GM21619 (cell line): ENCODE measurements around the gene LUM.

Experiments used
- ATAC-seq: cut with Tn5 transposase; IDR thresholded peaks from one replicate; pipeline ENCODE4 v1.9.1; 2021; ENCODE audit not compliant: unreplicated experiment

The LUM gene

DNA sequence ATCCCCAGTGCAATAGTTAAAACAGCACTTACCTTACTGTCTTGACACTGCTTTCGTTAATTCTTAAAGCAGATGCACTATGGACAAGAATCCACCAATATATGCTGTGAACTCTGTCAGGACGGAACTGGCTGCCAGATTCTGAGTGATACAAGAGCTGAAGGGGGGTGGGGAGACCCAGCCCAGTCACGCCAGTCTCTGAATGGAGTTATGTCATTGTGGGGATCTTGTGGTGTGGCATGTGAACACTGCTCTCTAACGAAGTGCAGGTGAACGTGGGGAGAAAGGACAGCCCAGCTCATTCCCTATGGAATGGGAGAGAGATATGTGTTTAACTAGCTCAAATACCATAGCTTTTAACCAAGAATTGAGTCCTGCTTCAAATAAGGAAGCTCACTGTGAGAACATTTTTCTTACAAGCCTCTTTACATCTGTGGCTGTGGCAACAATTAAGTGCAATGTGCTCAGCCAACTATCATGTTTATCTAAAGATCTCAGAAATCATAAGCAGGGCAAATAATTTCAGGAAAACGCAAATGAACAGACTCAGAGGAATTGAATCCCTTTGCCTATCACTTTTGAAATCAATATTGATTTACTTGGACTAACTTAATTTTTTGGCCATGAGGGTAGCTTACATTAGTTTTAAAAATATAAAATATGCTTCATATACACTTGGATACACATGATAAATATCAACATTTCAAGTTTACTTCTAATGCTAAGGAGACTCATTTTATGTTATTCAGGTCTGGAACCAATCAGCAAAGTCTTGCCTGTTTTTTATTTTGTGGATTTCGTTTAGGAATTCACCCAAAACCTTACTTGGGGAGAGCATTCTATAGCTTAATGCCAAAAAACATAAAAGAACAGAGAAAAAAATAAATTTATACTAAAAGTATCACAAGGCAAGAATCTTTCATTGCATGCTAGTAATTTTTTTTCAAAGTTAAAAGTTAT, at the start of gene LUM:
Gene LUM (minus strand): TSS at position 129 of the 960 bp plus-strand sequence. CDS start 2,515 bp downstream, outside the sequence.
- no peak for ATAC-seq

- ATAC-seq, result no peak
Observed at GRCh38 chr12:91161009-91161408, 49.7 kb upstream of the LUM start.

GRCh38 chr12:91155990-91156389, 44.7 kb upstream of the LUM start:
- ATAC-seq, result no peak

DNA sequence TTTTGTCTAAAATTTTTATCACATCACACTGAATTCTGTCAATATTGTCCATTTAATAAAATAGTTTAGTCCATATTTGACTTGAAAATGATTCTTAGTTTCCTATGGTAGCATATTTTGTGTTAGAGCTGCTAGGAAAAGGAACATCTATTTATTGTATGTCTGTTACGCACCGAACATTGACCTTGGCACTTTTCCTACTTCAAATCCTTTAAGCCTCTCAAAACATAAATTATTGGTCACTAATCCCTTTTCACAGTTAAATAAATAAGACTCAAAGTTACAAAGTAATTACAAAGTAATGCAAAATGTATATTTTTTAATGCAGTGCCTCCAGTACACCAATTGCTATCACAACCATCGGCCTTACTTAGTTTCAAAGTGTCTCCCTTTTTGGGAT, 42.8 kb upstream of the LUM start:
- no peak for ATAC-seq

DNA sequence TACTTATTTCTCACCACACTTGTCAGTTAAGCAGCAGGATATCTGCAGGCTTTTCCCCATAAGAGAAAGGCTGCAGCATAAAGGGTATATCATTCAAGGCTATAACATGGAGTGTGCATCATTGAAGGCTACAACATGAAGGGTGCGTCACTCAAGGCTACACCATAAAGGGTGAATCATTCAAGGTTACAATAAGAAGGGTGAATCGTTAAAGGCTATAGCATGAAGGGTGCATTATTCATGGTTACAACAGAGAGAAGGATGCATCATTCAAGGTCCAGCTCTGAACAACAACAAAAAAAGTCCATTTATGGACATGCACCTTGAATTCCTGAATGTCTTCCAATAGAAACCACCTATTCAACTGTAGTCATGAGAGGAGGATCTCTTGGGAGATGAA, 32.8 kb upstream of the LUM start:
- ATAC-seq, result no peak

DNA sequence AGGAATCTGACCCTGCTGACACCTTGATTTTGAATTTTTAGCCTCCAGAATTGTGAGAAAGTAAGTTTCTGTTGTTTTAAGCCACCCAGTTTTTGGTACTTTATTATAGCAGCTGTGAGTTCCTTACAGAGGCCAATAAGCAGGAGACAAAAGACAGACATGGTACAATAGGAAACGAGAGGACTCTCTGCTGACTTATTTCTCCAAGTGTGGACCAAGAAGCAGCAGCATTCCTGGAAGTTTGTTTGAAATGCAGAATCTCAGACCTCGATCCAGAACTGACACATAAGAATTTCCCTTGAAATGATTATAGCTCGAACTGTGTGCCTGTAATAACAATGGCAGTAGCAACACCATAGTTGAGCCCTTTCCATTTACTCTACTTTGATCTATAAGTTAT, 31.9 kb upstream of the LUM start:
- no peak for ATAC-seq

- no peak for ATAC-seq
Observed at GRCh38 chr12:91142221-91142631, 30.9 kb upstream of the LUM start.

GRCh38 chr12:91140026-91140931, 29.0 kb upstream of the LUM start:
- ATAC-seq, result no peak

- ATAC-seq, result no peak
Observed at GRCh38 chr12:91139286-91139685, 28.0 kb upstream of the LUM start.

GRCh38 chr12:91138337-91138920, 27.1 kb upstream of the LUM start:
- ATAC-seq, result no peak

DNA sequence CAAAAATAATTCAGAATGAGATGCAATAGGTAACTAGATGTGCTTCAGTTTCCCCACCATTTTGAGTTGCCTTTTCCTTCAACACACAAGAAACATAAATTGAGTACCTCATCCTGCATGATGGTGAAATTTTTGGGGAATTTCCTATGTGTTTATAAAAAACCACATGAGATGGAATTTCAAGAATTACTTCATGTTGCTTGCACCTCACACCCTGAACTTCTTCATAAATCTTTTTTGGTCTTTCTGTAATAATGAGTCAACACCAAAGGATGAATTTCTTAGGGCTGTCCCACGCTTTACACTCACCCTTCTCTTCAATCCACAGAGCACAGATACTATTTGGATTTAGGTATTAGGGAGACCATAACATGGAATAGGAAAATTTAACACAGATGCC, 22.6 kb upstream of the LUM start:
- no peak for ATAC-seq

DNA sequence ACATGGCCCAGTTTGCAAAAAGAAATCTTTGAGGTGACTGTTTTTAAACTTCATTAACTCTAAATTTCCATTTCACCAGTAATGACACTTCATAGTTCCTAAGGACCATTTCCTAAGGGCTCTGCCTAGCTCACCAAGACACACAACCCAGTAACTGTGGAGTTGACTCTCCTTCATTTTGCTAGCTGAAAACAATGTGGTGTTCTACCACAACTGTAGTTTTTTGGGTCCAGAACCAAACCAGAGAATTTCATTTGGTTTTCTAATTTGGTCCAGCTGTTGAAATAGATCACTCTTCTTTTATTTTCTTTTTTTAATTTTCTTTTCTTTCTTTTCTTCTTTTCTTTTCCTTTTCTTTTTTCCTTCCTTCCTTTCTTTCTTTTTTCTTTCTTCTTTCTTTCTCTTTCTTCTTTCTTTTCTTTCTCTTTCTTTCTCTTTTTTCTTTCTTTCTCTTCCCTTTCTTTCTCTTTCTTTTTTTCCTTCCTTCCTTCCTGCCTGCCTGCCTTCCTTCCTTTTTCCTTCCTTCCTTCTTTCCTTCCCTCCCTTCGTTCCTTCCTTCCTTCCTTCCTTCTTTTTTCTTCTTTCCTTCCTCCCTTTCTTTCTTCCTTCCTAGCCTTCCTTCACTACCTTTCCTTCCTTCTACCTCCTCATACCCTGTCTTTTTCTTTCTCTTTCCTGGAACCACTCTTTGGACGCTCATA, 18.5 kb upstream of the LUM start:
- no peak for ATAC-seq

DNA sequence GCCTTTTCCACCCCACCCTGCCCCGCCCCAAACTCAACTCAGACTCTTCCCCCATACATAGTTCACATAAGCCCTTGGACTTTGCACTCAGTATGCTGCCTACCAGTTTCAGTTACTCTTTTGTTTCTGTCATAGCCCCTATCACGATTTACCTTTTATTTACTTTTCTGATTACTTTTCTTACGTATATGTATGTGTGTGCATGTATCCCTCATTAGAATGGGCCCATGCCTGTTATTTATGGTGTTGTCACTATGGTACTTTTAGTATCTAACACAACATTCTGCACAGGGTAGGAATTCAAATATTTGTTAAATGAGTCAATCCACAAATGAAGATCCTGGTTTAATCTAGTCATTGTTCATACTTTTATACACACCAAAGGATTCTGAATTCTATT, 16.5 kb upstream of the LUM start:
- ATAC-seq, result no peak

DNA sequence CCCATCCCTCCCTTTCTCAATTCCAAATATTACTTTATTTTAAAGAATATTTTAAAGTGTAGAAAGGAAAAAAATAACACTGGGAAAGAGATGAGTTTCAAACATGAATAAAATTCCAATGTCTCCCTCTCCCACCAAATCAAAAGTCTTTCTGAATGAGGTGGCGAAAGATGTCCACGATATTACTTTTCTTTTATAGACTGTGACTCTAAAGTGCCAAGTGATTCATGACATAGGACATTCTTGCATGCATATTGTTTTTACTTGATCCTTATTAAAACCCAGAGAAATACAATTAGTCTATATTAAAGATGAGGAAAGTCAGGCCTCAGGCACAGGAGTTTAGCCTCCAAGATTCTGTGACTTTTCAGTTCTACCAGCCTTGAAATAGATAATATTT, 16.0 kb upstream of the LUM start:
- no peak for ATAC-seq

DNA sequence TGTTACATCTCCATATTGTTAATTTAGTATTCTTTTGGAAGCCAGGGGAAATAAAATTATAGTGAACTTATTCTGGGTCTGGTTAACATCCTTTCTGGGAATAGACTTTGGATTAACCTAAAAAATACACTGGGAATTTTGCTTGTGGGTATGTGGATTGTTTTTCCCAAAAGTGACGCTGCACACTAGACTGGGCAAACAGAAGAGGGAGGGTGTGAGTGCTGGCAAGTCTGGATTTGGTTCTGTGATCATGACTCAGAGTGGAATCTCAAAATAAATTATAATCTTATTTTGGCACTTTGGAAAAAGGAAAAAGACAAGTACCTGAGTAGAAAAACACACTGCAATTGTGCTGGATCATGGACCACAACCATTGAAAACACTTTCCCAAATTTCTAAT, 15.2 kb upstream of the LUM start:
- no peak for ATAC-seq

DNA sequence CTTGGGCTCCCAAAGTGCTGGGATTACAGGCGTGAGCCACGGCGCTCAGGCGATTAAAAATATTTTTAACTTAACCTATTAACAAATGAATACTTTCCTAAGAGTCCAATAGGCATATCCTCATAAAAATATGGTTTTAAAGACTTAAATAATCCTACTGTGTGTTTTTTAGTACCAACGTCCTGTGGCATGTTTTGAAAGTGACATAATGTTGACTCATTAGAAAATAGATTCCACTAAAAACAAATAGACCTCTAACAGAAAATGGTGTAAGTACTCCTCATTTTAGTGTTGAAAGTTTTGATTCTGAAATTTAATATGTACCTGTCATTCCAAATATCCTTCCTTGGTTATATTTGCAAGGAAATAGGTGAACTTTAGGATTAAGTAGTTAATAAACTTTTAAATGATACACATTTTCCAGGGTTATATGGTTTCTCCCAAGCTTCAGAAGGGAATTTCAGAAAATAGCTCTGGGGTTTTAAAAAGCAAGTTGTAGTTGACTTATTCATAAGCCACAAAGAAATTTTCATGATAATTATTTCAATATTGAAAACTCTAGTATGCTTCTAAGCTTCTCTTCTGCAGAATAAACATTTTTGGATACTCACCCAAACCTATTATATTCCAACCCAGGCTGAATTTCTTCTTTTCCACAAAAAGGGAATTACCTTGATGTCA, 12.1 kb upstream of the LUM start:
- ATAC-seq, result no peak

GRCh38 chr12:91120781-91121180, 9.5 kb upstream of the LUM start:
- no peak for ATAC-seq

- ATAC-seq, result no peak
Observed at GRCh38 chr12:91119089-91119488, 7.8 kb upstream of the LUM start.

DNA sequence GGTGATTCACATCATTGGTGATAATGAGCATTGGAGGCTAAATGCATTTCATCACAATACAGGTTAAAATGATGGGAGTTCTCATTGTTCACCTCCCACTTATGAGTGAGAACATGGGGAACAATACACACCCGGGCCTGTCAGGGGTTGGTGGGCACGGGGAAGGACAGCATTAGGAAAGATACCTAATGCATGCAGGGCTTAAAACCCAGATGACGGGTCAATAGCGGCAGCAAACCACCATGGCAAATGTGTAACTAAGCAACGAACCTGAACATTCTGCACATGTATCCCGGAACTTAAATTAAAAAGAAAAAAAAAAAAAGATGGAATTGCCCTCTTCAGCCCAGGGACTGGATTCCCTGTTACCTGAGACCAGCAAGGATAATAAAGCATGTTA, 2.3 kb upstream of the LUM start:
- ATAC-seq, result no peak

GRCh38 chr12:91110311-91110924, 876 bp downstream of the LUM start:
- ATAC-seq, result no peak
